Left renal pelvis (tissue), 4 donors: Measurements from ENCODE around the gene PRDM16. TPM values are rescaled to one million over a fixed set of nuclear protein-coding genes. Genes with fewer than 3 reads are reported as not detected.

Source experiments
- DNase-seq, 4 donors: peaks; one replicate each; pipeline ENCODE4 v3.0.0-alpha.2; 2013; ENCODE audit warnings: low read depth in 4 of 4, low spot score in 3 of 4
- polyA plus RNA-seq, 4 donors: library from polyadenylated mRNA; unstranded; fragments of 120-200 nt; gene quantifications; one replicate each; pipeline ENCODE4 v1.2.1, GENCODE V29; 2013; ENCODE audit not compliant: insufficient read length in 4 of 4

Gene PRDM16
- polyA plus RNA-seq, 4 donors, result 1.1 to 11.1 (median 6.8) TPM

- DNase-seq, result no peak
Measured at GRCh38 chr1:3470650-3471355, 401.8 kb downstream of the PRDM16 start.

- no peak for DNase-seq
Measured at GRCh38 chr1:3471356-3472087, 402.5 kb downstream of the PRDM16 start.

- no peak for DNase-seq
Measured at GRCh38 chr1:3472088-3472850, 403.3 kb downstream of the PRDM16 start.

- no peak for DNase-seq
Measured at GRCh38 chr1:3472906-3473305, 403.9 kb downstream of the PRDM16 start.

- DNase-seq, result no peak
Measured at GRCh38 chr1:3473381-3473844, 404.4 kb downstream of the PRDM16 start.

GRCh38 chr1:3474016-3474415, 405.0 kb downstream of the PRDM16 start:
- DNase-seq, result no peak

GRCh38 chr1:3474421-3474820, 405.4 kb downstream of the PRDM16 start:
- no peak for DNase-seq

- no peak for DNase-seq
Measured at GRCh38 chr1:3475839-3476573, 407.0 kb downstream of the PRDM16 start.

GRCh38 chr1:3476666-3477065, 407.7 kb downstream of the PRDM16 start:
- DNase-seq, result no peak

- no peak for DNase-seq
Measured at GRCh38 chr1:3477241-3477995, 408.4 kb downstream of the PRDM16 start.

- DNase-seq, result no peak
Measured at GRCh38 chr1:3478187-3478586, 409.2 kb downstream of the PRDM16 start.

GRCh38 chr1:3479511-3480368, 410.7 kb downstream of the PRDM16 start:
- no peak for DNase-seq

- no peak for DNase-seq
Measured at GRCh38 chr1:3480369-3480719, 411.3 kb downstream of the PRDM16 start.

GRCh38 chr1:3481046-3481445, 412.0 kb downstream of the PRDM16 start:
- DNase-seq, result no peak

GRCh38 chr1:3481836-3482375, 412.9 kb downstream of the PRDM16 start:
- no peak for DNase-seq

GRCh38 chr1:3482378-3482849, 413.4 kb downstream of the PRDM16 start:
- no peak for DNase-seq

GRCh38 chr1:3483380-3483779, 414.4 kb downstream of the PRDM16 start:
- DNase-seq, result no peak

GRCh38 chr1:3483801-3484444, 414.9 kb downstream of the PRDM16 start:
- DNase-seq, result no peak
